LoVo (cell line): Measurements from ENCODE around the gene ALX4.

Experiments
- DNase-seq: peaks from one replicate; pipeline ENCODE4 v3.0.0-alpha.2; 2016; ENCODE audit warnings: low spot score

The ALX4 gene

DNA sequence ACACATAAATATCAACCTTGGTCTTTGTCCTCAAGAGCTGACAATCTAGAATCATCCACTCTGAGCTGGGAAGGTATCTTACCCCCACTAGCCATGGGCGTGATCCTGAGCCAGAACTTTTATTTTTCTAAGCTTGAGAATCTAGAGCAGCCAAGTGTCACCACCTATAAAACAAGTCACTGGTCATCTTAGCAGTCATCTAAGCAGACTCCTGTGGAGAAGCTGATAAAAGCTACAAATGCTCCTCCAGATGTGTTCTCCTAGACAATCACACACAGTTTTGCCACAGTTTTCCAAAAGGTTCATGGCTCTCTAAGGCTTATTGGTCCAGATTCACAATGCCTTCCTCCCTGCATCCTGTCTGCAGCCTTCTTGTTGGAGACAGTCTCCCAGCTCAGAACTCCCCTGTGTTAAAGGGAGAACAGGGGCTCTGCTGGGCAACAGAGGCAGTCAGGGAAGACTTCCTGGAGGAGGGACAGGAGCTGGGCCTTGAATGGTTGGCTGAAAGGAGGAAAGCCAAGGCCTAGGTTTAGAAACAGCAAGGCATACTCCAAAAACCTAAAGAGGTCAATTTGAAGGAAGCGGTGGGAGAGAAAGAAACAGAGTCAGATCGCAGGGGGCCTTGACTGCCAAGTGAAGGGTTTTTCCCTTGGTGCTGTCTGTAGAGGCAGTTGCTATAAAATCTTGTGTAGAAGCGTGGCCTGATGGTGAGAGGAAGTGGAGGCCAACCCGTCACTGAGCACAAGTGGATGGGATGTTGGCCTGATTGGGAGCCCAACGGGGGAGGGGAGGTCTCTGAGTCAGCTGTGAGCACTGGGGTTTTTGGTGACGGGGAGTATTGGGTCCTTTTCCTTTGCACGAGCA, 42.0 kb downstream of the ALX4 start:
- no peak for DNase-seq

DNA sequence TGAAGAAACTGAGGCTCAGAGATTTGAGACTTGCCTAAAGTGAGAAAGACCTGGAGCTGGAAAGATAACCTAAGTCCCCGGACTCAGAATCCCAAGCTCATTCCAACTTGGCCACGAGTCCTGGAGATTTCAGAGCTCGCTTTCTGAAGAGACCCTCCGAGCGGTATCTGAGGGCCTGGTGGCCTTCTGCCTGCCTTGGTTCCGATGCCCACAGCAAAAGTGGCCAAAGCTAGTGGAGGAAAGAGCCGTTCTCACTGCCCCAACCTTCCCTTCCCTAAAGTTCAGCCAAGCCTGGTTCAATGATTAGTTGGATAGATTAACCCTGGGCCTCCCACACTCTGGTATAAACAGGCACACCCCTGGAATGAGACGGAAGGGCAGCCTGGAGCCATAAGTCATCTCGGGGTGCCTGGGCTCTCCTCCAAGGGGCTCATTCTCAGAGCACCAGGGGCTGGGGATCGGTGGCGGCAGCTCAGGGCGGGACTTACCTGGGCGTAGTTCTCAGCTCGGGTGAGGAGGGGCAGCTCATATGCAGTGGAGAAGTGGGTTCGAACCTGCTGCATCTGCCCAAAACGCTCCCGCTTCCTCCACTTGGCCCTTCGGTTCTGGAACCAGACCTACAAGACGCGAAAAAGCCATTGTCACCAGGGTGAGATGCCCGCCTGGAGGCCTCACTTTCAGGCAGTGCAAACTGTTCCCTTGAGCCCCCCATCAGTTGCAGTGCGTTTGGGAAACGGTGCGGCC, 42.8 kb downstream of the ALX4 start:
- DNase-seq = no peak

DNA sequence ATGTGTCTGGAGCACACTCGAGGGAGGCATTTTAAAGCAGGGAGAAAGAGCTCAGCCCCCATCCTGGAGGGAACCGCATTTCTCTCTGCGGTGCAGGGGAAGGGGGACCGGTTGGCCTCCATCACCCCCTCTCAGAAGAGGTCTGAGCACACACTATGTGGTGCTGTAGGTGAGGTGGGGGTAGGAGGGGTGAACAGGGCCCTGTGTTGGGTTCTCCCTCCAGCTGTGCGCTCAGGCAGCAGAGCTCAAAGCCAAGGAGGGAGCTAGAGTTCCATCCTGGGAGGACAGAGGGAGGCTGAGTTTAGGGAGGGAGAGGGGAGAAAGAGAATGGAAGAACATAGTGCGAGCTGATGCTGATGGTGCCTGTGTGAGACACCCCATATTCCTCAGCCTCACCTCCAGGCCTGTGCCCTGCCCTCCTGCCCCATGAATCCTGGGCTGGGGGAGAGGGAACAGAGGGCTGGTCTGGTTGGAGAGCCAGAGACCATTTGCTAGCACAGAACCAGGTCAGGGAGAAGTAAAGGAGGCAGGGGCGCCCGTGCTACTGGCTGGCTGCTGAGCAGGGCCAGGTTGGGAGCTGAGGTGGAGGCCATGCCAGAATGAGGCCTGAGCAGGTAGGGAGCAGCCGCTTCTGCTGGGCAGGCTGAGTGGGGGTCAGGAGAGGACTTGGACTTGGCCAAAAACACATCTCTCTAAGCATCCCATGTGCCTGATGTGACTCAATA, 43.7 kb downstream of the ALX4 start:
- no peak for DNase-seq

DNA sequence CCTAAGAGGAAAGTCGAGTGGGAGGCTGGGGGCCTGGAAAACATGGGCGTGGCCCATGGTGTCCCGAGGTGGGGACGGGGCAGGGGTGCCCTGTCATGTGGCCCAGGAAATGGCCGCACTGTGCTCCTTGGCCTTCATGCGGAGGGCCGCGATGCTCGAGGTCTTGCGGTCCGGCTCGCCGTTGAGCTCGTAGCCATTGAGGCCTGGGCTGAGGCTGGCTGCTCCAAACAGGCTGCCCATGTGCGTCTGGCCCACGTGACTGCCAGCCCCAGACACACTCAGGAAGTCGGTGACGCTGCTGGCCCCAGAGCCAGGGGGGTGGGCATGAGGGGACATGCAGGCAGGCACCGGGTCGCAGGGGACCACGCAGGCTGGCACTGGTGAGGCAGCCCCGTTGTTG, 45.2 kb downstream of the ALX4 start:
- DNase-seq = no peak

DNA sequence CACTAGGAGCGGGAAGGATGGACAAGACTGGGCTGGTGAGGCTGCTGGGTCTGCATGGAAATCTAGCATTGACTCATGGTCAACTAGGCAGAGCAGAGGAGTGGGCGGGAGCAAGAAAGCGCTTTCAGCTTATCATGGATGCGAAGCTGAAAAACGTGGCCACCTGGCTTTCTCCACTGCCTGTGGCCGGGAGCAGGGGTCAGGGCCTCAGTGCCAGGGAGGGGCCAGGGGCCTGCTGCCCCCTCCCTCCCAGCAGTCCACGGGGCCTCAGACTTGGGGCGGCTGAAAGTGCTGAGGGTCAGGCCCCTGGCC, 45.5 kb downstream of the ALX4 start:
- DNase-seq = no peak

DNA sequence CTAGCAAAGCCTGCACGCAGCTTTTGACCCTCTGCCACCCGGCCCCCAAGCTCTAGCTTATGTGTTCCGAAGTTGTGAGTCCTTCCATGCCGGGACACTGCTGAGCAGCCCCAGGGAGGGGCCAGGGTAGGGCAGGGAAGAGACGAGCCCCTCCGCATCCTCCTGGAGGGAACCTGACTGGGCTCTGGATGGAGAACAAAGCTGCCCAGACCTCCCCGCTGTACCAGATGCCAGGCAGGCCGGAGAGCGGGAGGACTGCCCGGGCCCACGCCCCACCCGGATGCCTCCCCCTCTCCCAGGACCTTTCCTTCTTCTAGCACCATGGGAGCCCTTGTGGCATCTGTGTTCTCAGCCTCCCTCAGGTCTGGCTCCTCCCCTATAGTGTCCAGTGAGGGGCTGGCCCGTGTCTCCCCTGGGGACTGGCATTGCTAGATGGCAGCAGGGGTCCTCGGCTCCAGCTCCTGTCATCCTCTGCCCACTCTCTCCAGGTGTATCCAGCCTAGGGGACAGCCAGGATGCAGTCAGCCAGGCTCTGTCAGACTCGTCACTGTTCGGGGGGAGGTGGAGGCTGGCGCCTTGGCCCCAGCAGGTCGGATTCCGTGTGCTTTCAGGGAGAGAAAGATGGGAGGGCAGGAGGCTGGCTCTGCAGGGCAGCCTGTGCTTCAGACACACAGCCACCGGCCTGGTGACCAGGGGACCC, 46.1 kb downstream of the ALX4 start:
- no peak for DNase-seq

DNA sequence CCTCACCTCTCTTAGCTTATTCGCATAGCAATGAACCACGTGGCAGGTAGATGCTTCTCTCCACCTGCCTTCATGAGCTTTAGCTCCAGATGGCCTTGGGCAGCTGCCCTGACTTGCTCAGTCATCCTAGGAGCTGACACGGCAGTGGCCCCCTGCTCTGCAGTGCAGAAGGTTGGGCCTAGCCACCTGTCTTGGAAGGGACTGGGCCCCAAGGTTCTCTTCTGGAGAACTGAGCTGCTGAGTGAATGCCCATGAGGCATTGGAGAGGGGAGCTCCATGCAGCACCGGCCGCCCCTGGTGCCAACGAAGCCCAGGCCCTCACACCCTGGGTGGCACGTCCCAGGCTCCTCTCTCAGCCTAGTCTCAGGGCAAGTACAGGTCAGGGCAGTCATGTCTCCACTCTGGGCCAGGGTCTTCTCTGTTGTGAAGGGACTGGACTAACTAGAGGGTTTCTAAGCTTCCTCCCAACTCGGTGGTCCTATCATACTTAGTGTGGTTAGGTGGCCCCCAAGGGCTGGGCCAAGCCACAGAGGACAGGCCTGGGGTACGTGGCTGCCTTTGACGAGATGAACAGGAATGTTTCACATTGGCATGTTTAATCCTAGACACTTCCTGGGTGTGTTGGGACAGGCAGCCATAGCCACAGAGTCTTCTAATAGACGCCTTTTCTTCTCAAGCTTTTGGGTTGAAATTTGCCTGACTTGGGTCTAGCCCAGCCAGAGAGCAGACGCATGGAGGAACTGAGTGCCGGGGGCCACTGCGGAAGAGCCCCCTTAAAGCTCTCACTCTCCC, 47.9 kb downstream of the ALX4 start:
- no peak for DNase-seq

DNA sequence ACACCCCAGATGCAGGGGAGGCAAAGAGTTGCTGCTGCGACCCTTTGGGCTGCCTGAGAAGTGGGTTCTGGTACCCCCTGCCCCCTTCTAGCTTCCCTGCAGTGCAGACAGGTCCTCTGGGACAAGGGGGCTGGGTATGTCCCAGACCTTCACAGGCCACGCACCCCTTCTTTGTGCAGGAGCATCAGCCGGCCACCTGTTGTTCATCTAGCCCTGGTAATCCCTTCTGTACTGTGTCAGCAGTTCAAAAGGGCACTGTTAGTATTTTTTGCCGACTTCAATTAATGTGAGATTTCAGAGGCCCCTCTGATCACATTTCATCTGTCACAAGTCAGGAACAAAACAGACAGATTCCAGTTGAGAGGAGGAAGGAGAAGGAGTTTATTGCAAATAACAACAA, 49.9 kb downstream of the ALX4 start:
- DNase-seq = no peak

DNA sequence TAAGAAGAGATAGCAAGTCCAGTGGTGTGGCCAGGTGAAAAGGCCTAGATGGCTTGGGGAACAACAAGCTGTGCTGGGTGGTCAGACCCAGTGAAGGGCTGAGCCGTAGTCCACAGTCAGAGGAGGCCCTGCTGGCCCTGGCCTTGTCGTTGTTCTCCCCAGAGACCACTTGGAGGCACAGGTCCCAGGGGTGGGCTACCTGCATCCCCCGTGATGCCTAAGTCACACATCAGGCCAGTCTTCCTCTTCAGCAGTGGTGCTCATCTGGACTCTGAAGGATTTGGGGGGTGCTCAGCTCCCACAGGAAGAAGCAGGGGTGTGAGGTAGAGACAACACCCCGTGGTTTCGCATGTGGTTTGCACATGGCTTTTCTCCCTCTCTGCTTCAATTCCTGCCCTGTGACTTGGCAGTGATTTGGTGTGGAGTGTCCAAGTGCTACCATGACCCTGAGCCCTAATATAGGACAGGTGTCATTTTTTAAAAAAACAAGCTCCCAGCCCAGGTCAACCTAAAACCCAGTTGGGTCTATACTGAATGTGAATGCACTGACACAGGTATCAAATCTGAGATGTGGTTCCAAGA, 51.0 kb downstream of the ALX4 start:
- DNase-seq = no peak

DNA sequence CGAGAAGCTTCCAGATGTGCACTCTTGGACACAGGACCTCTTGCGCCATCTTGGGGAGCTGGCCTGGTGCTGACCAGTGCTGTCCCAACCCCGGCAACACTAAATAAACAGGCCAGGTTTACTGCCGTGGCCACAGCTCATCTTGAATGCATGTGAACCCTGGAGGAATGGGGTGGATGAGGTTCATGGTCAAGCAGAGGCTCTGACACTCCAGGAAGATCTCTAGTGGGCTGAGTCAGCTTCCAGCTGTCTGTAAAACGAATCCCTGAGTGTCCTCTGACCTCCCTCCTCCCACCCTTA, 51.8 kb downstream of the ALX4 start:
- no peak for DNase-seq

DNA sequence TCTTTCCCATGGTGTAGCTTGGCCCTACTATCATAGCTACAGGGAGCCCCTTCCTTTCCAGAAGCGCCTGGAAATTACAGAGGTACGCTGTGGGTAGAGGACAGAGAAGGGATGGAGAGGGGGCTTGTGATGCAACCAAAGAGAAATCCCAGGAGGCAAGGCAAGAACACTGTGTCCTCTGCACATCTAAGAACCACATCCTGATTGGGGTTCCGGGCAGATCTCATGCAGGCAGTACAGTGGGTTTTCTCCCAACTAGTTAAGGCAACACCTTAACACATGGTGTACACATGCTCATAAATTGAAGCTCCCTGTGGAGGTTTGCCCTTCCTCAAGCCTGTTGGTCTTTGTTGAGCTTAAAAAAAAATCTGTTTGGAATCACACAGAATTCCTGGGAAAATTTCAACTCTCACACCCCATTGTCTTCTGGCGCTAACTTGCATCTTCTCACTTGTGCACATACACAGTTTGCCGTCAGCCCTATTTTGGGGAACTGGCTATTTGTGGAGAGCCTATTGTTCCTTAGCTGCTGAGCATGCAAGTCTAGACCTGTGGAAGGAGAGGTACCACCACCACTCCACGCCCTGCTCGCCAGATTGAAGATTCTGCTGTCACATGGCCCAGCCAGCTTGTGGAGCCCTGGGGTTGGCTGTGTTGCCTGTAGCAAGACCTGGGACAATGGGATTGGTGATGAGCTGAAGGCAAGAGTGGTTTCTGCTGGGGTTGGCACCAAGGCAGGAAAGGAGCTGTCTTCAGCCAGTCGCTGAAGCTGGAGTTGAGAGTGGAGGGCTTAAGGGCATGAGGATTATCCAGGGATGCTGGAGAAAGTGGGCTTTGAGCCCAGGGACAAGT, 52.4 kb downstream of the ALX4 start:
- no peak for DNase-seq

DNA sequence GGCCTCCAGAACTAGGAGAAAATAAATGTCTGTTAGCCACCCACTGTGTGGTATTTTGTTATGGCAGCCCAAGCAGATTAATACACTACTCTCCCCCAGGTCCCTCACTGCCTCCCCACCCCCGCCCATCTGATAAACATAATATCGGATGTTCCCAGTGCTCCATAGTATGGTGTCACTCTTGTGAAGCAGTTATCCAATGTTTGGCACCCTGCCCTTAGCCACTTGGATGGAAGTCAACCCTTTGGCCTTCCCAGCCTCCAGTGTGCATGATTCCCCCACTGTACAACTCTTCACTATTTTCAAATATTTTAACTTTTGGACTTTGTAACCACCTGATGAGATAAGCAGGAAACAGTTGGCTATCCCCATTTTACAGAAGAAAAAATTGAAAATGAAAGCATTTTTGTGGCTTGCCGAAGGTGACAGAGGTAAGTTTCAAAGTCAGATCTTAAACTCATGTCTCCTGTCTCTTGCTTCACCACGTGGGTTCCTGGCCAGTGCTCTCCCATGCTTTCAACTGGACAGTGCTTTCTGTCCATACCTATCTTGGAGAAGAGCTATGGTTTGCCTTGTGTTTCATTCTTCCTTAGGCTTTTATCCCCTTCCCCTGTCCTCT, 53.2 kb downstream of the ALX4 start:
- DNase-seq = no peak

DNA sequence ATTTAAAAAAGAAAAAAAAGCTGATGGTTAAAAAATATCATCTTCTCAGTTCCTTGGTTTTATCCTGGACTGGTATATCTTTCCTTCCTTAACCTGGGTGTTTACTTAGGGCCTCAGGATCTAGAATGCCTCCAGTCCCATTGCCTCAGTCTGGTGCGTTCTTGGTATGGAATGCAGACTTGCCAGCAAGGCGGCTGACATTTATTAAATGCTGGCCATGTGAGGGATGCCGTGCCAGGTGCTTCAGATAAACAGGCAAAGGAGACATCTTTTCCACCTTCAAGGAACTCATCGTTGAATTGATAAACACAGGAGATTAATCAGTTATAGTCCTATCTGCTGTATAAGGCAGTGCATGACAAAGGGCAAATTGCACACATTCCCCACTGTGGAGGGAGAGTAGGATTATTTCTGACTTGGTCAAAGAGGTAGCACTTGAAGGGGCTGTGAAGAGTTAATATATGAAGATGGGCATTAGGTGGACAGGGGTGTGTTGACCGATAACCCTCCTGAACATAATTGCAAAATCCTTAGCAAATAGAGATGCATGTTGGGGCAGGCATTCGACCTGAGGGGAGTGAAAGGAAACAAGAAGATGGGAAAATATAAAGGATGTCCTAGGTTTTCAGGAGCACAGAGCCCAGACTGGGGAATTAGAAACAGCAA, 54.4 kb downstream of the ALX4 start:
- DNase-seq = no peak

DNA sequence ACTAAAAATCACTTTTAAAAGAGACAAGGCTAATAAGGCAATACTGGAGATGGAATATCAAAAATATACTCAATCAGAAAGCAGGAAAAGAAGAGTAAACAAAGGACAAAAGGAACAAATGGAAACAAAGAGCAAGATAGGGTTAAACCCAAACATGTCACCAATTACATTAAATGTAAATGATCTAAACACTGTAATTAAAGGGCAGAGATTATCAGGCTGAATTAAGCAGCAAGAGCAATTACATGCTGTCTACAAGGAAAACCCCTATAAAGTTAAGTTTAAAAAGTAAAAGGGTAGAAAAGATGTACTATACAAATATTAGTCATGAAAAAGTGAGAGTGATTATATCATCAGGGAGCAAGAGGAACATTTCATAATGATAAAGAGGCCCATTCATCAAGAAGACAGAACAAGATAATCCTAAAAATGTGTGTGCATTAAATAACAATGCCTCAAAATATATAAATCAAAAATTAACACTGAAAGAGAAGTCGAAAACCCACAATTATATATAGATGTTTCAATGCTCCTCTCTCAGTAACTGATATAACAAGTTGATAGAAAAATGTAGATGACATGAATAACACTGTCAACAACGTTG, 56.8 kb downstream of the ALX4 start:
- no peak for DNase-seq

DNA sequence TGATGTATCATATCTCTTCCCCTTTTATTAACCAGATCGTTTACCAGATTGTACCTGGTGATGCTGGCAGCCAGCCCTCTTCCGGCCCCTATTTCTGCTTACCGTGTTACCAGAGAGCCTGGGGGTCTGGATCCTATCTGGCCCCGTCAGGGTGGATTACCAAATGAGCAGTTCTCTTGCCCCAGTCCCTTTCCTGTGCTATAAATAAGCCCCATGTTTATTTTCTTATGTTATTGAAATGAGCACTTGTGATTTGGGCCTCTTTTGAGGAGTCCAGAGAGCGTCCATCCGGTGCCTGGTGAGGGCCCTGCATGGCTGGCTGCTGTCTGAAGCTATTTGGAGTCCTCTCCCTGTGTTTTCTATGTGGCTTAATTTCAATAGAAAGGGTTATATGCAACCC, 59.5 kb downstream of the ALX4 start:
- no peak for DNase-seq

DNA sequence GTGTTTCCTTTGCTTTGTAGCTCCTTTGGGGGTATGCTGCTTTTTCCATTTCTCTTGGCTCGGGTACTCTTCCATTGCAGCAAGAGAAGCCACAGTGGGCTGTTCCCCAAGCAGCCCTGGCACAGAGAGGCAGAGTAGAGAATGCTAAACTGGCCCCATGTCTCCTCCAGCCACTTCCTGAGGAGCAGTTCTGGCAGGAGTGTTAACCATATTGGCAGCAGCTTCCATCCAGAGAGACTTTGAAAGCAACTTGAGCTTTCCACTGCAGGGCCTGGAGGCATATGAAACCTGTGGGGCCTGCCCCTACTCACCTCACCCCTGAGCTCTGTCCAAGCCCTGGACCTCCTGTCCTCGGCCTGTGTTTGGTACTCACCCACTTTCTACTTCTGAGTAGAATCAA, 61.8 kb downstream of the ALX4 start:
- no peak for DNase-seq

DNA sequence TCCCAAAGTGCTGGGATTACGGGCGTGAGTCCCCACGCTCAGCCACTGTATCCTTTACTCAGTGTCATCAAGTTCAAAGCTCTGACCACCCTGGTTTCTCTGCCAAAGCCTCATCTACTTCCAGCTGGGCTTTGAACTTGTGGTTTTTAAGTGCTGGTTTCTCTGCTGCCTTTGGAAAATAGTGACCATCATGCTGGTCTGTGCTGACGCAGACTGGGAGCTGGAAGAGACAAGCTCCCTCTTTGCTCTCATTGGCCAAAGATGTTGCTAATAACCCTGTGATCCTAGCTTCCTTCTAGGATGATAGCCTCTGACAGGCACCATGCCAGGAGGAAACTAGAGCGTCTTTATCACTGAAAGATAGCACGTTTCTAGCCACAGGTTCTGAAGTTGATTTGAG, 62.4 kb downstream of the ALX4 start:
- DNase-seq = no peak

DNA sequence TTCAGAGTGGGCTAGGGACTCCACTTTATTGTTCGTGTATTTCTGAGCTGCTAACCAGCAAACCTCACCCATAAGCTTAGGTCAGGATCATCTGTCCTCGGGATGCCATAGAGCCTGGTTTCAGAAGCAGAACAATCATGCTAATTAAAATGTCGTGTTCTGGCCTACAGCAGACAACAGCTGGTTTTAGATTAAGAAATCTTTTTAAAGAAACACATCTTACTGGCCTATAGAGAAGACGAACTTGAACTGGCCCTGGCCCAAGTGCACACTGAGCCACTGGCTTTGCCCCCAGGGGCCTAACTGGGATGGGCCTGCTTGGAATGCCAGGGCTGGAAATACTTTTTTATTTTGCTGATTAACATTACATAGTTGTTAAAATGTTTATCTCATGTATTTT, 63.2 kb downstream of the ALX4 start:
- DNase-seq = no peak

DNA sequence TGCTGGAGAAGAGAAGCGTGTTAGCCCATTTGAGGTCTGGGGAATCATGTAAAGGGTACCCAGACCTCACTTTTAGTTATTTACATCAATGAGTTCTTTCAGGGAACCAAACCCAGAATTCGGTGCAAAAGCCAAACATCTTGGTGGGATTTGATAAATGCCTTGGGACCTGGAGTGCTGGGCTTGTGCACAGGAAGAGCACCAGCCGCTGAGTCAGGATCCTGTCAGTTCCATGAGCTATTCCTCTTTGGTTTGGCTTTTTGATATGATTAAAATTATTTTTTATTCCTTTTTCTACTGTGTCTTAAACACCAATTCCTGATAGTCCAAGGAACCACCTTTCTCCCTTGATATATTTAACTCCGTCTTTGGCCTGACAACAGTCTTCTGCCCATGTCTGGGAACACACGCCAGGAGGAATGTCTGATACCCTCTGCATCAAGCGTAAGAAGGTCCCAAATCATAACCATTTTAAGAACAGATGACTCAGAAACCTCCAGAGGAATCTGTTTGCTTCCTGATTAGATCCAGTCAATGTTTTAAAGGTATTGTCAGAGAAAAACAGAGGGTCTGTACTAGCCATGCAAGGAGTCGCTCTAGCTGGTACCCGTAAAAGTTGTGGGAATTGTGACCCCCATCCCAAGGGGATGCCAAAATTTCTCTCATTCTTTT, 65.2 kb downstream of the ALX4 start:
- DNase-seq = no peak
